Measurements from ENCODE around the gene ZNF12.
"Not testable (repeated sequence)": the region's sequence is repeated elsewhere in the genome, so short reads cannot be mapped to it uniquely, and the experiment has no call there.

The ZNF12 gene

DNA sequence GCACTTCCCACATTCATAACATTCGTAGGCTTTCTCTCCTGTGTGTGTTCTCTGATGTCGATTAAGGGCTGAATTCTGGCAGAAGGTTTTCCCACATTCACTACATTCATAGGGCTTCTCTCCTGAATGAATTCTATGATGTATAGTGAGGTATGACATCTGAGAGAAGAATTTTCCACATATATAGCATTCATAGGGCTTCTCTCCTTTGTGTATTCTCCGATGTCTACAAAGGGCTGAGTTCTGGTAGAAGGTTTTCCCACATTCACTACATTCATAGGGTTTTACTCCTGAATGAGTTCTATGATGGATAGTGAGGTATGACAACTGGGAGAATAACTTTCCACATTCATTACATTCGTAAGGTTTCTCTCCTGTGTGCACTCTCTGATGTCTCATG is 15.6 kb downstream of the ZNF12 start:
- DNase-seq = no peak

DNA sequence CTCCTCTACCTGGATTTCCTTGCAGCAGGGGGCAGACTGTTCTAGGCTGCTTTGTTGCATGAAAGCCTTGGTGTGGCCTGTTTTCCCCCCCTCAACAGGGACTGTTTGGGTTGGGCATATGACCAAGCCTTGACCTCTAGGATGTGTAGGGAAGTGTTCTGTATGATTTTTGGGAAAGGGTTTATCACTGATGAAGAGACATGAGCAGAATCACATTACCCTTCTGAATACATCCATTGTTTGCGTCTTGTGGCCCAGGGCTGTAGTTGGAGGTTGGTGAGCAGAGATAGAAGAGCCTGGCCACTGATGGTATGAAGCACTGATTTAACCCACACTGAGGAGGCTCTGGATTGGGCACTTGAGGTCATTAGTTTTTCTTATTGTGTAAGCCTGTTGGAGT is 26.6 kb downstream of the ZNF12 start:
- no peak for DNase-seq

DNA sequence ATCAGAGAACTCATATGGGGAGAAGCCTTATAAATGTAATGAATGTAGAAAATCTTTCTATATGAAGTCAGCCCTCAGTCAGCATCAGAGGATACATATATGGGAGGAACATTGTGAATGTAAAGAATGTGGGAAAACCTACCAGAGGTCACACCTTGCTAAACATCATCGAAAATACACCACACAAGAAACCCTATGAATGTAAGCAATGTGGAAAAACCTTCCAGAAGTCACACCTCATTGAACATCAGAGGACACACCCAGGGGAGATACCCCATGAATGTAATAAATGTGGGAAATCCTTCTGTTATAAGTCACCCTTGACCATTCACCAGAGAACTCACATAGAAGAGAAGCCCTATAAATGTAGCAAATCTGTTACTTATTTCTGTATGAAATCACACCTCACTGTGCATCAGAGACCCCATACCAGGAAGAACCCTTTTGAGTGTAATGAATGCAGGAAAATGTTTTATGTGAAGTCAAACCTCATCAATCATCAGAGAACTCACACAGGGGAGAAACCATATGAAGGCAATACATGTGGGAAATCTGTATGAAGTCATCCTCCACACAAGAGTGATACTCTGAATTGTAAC is 30.8 kb downstream of the ZNF12 start:
- no peak for DNase-seq

DNA sequence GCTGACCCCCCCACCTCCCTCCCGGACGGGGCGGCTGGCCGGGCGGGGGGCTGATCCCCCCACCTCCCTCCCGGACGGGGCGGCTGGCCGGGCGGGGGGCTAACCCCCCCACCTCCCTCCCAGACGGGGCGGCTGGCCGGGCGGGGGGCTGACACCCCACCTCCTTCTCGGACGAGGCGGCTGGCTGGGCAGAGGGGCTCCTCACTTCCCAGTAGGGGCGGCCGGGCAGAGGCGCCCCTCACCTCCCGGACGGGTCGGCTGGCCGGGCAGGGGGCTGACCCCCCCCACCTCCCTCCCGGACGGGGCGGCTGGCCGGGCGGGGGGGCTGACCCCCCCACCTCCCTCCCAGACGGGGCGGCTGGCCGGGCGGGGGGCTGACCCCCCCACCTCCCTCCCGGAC is 35.9 kb downstream of the ZNF12 start:
- not testable (repeated sequence) for DNase-seq

DNA sequence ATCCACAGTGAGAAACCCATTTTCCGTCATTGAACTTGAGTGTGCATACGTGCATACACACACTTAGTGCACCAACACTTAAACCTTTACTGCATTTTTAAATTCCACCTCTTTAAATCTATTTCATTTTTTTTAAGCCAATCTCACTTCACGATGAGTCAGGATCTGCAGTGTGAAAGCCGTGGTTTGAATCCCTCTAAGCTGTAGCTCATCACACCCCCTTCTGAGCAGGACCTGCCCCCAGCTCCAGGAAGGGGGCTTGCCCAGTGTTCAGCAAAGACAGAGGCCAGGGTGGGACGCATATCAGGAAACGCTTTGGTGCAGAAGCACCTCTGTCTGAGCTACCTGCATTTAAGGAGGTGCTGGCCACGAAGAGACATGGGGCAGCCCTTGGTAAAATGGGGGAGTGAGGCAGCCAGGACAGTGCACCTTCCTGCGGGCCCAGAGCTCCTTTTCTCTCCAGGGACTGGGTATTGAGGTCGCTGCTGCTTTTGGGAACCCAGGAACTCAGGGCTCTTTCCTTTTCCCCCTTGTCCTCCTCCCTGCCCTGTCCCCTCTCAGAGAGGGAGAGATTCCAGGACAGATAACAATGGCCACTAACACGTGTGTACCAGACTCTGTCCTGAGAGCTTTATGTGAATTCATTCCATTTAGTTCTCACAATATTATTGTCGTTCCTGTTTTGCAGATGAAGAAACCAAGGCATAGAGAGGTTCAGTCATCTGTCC is 48.0 kb downstream of the ZNF12 start:
- DNase-seq = no peak

DNA sequence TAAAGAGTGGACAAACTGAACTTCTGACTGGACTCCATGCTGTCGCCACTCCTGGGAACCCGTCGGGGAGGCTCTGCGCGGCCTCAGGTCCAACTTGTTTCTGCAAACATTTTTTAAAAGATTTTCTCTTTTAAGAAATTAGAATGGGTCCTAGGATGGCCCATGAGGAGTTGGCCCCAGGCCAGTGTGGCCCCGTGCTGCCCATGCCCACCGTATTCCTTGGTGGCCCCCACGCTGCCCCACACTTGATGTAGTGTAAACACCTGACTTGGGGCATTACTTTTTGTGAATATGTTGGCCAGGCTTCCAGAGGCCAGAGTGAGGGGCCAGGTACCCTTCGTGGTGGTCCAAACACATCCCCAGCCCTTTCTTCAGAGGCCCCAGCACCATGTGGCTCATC is 50.3 kb downstream of the ZNF12 start:
- no peak for DNase-seq

DNA sequence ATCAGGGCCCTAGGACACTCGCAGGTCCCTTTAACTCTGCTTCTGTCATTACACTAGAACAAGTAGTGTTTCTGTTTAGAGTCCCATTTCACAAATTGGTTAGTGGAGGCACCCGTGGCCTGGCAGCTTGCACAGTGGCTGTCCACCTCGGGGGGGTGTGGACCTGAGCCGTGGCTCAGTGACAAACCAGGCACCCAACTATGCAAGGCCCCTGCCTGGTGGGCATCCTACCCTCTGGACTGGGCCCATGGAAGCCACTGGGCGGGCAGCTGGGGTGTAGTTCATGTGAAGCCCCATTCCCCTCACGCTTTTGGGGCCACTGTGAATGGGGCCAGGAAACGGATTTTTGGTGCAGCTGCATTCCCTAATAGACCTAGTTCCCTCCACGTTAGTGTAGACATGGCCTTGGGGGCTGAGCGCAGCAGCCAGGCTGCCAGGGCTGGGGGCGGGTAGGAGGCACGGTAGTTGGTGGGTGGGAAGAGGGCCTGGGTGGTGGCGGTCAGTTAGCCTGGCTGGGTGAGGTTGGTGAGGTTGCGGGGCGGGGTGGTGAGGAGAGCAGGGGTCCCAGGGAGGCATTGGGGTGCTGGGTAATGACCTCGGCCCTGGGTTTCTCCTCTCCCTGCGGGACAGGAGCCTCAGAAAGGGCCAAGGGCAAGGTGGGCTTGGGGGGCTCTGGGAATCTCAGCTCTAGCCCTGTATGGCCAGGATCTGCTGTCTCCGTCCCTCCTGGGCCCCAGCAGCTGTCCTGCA is 50.9 kb downstream of the ZNF12 start:
- no peak for DNase-seq

DNA sequence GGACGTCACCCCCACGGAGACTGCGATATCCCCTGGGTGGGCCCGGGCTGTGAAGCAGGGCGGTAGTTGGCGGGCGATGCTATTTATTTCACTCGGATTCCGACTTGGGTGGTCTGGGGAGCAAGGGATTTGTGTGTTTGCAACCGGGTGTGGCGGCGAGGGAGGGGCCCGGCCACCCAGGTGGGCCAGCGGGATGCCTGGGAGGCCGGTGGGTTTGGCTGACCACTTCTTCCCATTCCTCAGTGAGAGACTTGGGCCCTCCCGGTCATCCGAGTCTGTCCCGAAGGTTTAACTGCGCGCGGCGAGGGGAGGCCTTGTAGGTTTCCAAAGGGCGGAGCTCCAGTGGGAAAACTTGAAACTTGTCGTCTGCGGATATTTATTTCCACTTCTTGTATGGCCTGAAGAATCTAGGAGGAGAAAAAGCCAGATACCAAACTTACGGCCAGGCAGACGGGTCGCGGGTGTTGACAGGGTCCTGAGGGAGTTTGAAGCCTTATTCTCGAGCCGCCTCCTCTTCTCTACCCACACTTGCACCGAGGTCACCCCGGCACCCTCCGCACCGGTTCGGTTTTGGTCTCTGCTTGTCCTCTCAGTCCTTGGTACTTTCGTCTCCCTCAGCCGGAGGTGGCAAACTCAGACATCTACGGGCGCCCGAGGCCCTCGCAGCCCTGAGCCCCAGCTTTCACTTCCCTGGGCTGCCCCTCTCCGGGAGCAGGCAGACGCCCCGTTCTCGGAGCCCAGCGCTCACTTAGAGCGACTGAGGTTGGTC is 51.7 kb downstream of the ZNF12 start:
- no peak for DNase-seq

DNA sequence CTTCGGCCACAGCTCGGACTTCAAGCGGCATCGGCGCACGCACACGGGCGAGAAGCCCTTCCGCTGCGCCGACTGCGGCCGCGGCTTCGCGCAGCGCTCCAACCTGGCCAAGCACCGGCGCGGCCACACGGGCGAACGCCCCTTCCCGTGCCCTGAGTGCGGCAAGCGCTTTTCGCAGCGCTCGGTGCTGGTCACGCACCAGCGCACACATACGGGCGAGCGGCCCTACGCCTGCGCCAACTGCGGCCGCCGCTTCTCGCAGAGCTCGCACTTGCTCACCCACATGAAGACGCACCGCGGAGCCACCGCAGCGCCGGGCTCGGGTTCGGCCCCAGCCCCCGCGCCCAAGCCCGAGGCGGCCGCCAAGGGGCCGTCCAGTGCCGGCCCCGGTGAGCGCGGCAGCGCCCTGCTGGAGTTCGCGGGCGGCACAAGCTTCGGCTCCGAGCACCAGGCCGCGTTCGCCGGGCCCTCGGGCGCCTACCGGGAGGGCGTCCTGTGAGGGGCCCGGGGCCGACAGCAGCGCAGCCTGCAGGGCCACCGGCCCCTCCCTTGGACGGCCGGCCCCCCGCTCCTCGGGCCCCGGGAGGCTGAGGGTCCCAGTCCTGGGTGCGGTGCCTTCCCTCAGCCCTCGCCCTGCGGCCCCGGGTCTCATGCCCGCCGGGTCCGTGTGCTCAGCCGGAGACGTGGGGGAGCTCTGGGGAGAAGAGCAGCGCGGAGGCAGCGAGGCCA is 52.5 kb downstream of the ZNF12 start:
- DNase-seq = no peak

DNA sequence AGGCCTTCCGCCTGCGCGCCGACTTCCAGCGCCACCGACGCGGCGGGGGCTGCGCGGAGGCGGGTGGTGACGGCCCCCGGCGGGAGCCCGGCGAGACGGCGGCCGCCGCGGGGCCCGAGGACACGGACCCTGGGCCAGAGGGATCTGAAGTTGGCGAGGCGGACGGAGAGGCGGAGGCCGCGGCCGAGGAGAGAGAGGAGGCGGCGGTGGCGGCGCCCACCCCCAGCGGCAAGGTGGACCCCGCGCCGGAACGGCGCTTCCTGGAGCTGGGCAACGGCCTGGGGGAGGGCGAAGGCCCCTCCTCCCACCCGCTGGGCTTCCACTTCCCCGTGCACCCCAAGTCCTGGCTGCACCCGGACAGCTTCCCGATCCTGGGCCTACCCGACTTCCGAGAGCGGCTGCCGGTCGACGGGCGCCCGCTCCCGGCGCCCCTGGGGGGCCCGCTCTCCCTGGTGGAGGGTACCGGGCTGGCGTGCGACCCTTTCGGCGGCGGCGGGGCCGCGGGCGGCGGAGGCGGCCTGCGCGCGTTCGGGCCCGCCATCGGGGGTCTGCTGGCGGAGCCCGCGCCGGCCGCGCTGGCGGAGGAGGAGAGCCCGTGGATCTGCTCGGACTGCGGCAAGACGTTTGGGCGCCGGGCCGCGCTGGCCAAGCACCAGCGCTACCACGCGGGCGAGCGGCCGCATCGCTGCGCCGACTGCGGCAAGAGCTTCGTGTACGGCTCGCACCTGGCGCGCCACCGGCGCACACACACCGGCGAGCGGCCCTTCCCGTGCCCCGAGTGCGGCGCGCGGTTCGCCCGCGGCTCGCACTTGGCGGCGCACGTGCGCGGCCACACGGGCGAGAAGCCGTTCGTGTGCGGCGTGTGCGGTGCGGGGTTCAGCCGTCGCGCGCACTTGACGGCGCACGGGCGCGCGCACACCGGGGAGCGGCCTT is 53.4 kb downstream of the ZNF12 start:
- no peak for DNase-seq

DNA sequence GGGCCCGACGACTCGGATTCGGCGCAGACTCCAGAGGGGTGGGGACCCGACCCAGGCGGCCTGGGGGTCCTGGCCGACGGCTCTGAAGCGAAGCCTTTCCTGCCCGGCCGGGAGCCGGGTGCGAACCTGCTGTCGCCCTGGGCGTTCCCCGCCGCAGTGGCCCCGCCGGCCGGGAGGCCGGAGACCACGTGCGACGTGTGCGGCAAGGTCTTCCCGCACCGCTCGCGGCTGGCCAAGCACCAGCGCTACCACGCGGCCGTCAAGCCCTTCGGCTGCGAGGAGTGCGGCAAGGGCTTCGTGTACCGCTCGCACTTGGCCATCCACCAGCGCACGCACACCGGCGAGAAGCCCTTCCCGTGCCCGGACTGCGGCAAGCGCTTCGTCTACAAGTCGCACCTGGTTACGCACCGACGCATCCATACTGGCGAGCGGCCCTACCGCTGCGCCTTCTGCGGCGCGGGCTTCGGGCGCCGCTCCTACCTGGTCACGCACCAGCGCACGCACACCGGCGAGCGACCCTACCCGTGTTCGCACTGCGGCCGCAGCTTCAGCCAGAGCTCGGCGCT is 54.2 kb downstream of the ZNF12 start:
- DNase-seq = no peak

DNA sequence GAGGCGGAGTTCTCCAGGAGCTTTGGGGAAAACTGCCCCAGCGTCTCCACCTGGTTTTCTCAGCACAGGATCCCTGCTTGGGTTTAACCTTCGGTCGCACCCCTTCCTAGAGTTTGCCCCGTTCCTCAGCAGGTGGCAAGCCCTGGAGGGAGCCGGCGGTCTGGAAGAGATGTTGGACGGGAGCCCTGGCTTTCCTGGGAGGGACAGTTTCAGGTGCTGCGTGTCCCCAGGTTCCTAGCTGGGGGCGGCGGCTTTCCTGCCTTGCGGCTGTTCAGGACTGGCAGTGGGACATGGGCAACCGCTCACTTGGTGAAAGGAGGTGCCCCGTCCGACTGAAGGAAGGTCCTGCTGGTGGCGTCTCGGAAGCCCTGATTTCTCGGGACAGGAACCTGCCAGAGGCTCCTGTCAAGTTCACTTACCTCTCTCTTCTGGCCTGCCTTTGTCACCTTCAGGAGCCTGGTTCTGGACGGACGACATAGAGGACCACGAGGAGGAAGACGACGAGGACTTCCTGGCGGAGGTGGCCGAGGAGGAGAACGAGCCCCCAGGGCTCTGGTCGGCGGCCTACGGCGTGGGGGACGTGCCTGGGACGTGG is 54.8 kb downstream of the ZNF12 start:
- no peak for DNase-seq

DNA sequence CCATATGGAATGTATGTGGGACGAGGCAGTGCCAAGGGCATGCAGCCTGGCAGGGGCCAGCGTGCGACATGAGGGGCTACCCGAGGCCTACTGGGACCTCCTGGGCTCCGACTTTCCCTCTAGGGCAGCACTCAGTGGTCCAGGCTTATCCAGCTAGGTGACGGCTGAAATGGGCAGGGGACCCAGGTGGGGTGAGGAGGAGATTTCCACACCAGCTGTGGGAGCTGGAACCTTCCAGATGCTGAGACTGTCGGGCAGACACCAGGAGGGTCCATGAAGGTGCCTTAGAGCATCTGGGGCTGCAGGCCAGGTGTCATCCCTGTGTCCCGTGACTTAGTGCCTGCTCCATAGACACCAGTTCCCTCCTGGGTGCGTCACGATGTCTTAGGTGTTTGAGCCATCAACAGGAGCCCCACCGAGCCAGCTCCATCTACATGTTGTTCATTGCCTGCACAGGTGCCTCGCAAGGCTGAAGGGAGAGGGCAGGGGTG is 56.2 kb downstream of the ZNF12 start:
- DNase-seq = no peak

DNA sequence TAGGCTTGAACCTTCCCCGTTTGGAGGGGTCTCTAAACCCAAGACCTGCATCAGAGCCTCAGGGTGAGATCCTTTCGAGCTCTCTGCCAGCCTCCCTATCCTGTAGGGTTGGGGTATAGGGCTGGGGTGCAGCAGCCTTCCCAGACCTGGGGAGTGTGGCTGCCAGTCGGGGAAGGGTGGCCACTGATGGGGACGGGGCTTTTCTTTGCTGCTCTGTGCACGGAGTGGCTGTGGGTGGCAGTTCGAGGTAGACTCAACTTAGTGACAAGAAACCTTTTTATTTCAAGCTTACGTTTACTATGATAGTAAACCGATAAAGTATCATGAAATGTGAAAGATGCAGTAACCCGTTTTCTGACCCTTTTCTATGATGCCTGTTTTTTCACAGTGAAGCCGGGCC is 56.7 kb downstream of the ZNF12 start:
- no peak for DNase-seq

DNA sequence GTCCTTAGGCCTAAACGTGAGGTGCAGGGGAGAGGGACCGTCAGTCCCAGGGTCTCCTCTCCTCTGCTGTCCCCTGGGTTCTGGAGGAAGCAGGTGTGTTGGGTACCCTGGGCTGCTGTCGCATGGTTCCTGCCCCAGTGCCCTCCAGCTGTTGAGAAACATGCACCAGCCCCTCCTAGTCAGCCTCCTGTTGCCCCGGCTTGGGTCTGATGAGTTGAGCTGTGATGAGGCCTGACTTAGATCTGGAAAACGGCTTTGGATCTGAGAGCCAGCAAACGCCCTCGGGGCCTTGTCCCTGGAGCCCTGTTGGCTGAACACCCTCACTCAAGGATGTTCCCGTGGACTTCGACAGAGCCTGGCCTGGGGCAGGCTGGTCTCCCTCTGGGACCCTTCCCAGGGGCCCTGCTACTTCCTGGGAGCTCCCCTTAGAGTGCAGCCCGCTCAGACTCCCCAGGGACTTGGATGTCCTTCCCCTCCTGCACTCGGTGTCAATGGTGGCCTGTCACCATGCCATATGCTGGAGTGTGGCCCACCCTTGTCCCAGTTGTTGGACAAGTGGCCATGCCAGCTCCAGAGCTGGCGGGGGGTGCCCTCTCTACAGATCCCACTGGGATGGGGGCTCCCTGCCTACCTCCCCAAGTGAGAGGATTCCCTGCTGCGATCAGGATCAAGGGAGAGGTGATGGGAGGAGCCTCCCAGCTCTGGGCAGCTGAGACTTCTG is 57.3 kb downstream of the ZNF12 start:
- DNase-seq = no peak

DNA sequence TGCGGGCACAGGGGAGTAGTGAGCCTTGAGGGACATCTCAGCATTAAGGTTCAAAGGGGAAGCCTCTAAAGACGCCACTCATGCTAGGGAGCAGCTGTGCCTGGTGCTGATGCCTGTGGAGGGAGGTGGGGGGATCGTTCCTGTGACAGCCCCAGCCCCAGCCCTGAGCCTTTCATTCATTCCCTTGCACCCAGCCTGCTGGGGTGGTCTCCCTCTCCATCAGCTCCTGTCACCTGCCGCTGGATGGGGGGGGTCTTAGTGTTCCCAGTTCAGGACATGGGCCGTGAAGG is 58.0 kb downstream of the ZNF12 start:
- no peak for DNase-seq

DNA sequence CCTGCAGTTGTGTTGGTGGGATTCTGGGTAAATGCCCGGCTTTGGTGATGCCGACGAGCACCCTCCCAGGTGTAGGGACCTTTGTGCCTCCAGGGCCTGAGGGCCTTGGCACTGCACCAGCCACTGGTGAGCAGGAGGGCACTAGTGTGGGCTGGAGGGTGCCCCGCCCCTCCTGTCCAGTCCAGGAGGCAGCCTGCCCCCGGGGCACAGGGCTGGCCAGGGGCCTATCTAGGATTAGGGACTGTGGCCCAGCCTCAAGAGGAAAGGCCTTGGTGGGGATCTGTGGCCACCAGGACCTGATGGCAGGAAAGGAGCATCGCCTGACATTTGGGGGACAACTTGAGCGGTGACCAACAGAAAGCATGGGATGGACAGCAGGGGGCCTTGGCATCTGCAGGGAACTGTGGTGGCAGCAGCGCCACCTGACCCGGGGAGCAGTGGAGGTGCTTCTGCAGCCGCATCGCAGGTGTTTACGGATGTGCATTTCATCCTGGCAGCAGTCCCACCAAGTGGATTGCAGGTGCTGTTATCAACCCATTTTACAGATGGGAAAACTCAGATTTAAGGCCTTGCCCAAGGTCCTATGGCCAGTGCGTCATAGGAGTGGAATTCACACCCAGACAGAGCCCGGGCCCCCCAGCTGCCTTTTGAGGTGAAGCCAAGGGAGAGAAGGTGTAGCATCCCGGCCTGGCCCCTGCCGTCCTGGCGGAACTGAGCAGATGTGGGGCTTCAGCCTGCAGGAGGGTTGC is 58.5 kb downstream of the ZNF12 start:
- no peak for DNase-seq

DNA sequence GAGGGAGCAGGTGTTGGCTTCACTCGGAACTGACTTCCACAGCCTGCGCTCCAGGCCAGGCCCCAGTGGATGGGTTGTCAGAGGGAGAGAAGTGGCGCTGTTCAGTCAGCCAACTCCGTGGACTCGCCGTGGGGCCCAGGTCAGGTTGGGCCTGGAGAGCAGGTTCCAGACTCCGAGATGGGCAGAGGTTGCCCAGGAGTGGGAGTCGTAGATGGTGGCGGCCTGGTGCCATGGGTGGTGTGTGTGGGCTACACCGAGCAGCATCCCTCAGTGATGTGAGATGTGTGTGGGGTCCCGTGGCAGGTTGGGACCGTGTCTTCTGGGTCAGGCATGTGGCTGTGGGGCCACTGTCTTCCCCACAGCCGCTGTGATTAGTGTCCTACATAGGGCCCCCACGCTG is 59.2 kb downstream of the ZNF12 start:
- no peak for DNase-seq

DNA sequence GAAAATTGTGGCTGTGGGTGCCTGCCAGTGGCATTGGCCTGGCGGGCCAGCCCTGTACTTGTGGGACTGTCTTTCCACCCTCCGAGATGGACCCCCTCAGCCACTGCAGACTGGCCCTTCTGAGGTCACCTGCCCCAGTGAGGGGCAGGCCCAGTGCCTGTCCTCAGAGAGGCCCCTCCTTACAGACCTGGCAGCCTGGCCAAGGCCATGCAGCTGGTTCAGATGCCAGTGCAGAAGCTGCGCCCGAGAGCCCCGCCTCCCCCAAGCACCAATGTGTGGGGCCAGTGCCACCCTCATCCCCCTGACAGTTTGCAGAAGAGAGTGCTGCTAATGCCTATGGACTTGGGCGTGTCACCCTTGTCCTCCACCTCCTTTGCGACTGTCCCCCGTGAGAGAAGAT is 59.7 kb downstream of the ZNF12 start:
- no peak for DNase-seq

DNA sequence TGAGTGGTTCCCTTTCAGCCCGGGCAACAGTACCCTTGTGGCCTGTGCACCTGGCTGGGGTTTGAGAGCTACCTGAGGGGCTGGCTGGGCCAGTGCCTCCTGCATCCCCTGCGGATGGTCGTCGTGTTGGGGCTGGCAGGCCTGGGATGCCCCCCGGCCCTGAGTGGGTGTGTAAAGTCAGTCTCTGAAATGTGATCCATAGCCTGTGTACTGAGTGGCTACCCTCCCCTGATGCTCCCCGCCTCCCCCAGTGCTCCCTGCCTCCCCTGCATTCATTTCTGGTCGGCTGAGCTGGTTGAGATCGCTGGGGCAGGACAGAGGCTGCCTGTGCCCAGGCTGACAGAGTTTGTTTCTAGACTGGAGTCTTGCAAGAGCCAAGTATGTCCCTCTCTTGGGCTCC is 60.3 kb downstream of the ZNF12 start:
- DNase-seq = no peak
